ENCODE results near the gene NPR3.

DNA sequence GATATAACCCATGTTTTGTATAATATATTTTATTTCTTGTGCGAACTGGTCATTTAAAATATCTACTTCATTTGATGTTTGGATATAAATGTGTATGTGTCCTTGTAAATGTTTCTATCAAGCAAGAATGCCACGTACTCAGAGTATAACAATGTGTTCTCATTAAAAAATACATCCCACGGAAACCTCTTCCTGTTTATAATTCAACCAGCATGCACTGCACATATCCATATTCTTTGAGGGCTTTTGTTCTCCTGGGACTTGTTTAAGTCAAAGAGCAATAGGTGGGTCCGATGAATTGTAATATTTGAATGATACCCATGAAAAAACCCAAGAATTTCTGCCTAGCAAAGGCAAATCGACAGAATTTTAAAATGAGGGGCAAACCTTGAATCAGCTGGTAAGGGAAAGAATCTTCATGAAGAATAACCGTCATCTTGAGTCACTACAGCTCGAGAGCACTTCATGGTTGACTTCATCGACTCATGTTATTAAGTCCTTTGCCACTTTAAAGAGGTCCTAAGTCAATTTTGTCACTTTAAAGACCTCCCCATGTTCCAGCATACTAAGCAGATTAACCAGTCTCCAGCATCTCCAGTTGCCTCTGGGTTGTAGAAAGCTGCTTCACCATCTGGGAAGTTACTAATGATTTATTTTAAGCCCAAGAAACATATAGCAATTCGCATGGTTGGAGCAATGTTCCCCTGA is 80.6 kb downstream of the NPR3 start:
- TF ChIP-seq POLR2A (IDR thresholded peaks at IDR 0.05; ENCODE audit: low read depth, low read length) (no peak), POLR2AphosphoS5 (IDR thresholded peaks at IDR 0.05; ENCODE audit: low read depth, low read length) (no peak), TAF1 (IDR thresholded peaks at IDR 0.05; ENCODE audit: low read depth, low read length) (no peak), PAX5 (IDR thresholded peaks at IDR 0.05; ENCODE audit: insufficient read depth, low read length, severe bottlenecking) (no peak), POU2F2 (IDR thresholded peaks at IDR 0.05; ENCODE audit: low read depth, low read length) (no peak)

Measured in GM12891 (cell line).